GM12801 (cell line): ENCODE measurements around the gene TNF.

ENCODE experiments used
- TF ChIP-seq, protein P1 (sequence below): IDR thresholded peaks from one replicate; pipeline ENCODE4 v1.5.1; 2011; ENCODE audit warnings: control low read depth; ENCODE audit not compliant: insufficient read length; ENCODE audit errors: extremely low read depth

TNF gene

DNA sequence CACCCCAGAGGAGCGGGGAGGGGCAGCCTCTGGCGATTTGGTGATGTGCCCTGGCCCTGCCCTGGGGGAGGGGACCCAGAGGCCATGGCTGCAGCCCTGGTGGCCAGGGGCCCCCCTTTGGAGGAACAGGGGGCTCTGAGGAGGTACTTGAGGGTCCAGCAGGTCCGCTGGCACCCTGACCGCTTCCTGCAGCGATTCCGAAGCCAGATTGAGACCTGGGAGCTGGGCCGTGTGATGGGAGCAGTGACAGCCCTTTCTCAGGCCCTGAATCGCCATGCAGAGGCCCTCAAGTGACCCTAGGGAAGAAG, 17.1 kb upstream of the TNF start:
- TF ChIP-seq, protein P1, sequence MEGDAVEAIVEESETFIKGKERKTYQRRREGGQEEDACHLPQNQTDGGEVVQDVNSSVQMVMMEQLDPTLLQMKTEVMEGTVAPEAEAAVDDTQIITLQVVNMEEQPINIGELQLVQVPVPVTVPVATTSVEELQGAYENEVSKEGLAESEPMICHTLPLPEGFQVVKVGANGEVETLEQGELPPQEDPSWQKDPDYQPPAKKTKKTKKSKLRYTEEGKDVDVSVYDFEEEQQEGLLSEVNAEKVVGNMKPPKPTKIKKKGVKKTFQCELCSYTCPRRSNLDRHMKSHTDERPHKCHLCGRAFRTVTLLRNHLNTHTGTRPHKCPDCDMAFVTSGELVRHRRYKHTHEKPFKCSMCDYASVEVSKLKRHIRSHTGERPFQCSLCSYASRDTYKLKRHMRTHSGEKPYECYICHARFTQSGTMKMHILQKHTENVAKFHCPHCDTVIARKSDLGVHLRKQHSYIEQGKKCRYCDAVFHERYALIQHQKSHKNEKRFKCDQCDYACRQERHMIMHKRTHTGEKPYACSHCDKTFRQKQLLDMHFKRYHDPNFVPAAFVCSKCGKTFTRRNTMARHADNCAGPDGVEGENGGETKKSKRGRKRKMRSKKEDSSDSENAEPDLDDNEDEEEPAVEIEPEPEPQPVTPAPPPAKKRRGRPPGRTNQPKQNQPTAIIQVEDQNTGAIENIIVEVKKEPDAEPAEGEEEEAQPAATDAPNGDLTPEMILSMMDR: no peak

DNA sequence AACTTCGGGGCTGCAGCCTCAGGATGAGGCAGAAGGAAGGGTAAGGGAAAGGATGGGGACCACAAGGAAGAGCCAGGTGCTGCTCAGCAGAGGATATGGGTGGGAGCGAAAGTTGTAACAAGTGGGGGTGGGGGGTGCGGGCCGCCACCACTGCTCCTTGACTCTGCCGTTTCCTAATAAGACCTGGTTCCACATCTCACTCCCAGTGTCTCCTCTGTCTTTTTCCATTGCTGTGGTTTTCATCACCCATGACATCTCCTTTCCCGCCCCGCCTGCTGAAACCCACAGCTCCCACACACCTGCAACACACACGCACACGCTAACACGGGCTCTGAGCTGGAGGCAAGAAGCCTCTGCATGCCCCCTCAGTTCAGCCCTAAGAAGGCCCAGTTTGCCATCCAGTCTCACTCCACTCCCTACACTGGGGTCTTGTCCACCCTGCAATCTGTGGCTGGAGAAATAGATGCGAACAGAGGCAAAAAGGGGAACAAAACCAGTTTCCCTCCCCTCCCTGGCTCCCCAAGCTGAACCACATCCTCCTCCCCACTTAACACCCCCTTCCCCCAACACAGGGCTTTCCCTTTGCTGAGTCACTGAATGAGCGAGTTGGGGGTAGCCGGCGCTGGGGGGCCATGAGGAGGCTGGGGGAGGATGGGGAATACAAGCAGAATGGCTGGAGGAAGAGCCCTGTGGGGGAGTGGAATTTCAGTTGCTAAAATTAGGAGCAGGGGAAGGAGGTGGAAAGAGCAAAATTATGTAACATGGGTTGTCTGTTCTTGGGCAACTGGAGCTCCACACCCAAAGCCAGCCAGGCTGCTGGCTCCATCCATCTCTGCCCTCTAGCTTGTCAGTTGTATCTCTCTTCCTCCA, 16.5 kb upstream of the TNF start:
- TF ChIP-seq, protein P1: no peak

DNA sequence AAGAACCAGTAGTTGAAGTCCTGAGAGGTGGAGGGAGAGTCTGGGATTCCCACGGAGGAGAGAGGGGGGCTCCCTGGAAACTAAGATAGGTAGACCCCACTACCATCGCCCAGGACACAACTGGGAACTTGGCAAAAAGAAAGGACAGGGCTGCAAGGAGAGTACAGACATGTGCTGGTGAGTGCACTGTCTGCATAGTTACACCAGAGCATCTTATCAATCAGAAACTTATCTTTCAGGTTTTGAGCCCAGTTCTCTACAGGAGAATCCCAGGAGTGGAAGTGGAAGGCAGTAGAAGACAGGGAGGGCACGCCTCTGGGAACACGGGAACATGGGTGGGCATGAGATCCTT, 15.8 kb upstream of the TNF start:
- TF ChIP-seq, protein P1: no peak

DNA sequence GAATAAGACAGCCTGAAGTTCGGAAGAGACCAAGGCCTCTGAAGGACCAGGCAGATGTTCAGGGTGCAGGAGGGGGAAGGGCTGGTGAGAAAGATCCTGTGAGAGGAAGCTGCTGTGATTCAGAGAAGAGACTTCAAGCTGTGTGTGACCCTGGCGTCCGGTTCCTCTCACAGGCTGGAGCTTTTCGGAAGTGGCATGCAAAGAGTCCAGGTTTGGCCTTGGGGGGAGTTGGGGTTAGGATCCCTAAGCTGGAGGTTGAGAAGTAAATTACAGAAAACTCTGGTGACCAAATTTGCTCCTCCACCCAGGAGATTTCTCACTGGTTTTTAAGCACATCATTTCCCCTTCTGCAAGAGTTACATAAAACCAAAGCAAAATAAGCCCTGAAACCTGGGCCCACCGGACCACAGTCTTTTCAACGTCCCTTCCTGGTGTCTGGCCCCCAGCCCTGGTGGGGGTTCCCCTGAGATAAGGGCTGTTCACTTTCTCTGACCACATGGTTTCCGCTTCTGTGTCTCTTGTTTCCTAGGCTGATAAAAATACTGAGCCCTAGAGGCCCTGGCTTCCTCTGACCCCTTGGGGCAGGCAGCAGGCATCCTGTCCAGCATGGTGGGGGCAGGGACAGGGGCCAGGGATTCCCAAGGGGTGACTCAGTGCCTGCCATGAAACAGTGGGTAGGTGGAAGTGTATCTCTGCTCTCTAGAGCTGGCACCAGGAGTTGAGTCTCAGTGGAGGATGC, 15.2 kb upstream of the TNF start:
- TF ChIP-seq, protein P1: no peak

DNA sequence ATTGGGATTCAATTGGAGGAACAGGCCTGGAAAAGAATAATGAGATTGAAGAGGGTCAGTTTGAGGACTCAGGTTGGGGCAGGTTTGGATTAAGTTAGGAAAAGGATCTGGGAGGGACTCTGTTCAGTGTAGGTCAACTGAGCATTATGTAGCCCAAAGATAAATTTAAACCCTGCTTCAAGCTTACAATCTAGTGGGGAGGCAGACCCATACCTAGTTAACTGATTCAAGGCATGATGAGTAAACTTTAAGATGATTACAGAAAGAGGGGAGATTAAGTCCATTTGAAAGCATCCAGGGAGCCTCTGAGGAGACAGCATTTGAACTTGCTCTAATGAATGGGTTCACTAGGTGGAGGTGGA, 14.7 kb upstream of the TNF start:
- TF ChIP-seq, protein P1: no peak

DNA sequence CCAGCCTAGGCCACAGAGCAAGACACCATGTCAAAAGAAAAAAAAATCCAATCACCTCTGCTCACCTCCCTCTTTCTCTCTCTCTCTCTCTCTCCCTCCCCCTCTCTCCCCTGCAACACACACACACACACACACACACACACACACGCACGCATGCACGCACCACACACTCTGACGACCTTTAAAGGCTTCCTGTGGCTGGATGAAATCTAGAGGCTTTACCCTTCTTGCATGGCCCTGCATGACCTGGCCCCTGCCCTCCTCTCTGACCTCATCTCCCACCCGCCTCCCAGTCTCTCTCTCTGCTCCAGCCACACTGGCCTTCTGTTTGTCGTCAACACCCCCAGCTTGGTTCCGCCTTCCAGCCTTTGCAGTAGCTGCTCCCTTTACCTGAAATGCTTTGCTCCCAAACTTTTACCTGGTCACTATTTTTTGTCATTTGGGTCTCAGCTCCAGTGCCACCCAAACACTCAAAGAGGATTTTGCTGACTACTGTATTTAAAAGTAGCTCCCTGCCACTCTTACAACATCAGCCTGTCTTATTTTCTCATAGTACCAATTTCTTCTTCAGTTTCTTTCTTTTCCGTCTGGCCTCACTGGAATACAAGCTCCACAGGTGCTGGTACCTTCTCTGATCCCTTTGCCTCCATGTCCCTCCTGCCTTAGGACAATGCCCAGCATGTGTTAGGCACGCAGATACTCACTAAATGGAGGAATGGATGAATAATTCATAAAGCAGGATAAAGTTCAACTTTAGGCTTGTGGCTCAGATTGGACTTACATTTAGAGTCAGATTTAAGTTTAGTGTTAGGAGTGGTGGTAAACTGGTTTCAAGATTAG, 7.6 kb upstream of the TNF start:
- TF ChIP-seq, protein P1: no peak

DNA sequence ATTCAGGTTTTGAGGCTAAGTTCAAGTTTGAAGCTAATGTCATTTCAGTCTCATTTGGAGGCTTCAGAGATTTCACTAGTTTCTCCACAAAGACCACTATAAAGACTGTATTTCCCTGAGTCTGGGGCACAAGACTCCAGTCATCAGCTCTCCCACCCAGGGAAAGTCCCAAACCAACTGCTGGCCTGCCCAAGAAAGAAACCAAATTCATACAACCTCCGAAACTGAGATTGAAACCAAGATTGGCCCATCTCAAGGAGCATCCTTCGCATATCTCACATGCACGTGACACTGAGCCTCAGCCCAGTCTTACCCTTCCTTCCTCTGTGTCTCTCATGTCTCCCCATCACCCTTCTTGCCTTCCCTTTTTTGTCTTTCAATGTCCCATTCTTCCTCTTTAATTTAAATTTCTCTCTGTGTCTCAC, 6.8 kb upstream of the TNF start:
- TF ChIP-seq, protein P1: no peak
